SU-DHL-6 (cell line): Measurements from ENCODE around the gene RPA3.

ENCODE experiments used
- EZH2phosphoT487 ChIP-seq: fragments of 200-600 bp; sonication (generic), shearing (Covaris generic); conservative IDR thresholded peaks from 2 replicates; pipeline ENCODE4 v1.6.1; 2018; ENCODE audit warnings: mild to moderate bottlenecking, antibody characterized with exemption, low read length, moderate library complexity, mixed read lengths
- TF ChIP-seq, protein P1 (sequence below): fragments of 200-600 bp; sonication (generic); IDR thresholded peaks from one replicate; pipeline ENCODE4 v1.5.1; 2017; ENCODE audit warnings: antibody characterized with exemption, mild to moderate bottlenecking, low read length, moderate library complexity; ENCODE audit not compliant: insufficient read depth, poor library complexity, severe bottlenecking

GRCh38 chr7:7698930-7699329 is 19.5 kb downstream of the RPA3 start:
- TF ChIP-seq, protein P1, sequence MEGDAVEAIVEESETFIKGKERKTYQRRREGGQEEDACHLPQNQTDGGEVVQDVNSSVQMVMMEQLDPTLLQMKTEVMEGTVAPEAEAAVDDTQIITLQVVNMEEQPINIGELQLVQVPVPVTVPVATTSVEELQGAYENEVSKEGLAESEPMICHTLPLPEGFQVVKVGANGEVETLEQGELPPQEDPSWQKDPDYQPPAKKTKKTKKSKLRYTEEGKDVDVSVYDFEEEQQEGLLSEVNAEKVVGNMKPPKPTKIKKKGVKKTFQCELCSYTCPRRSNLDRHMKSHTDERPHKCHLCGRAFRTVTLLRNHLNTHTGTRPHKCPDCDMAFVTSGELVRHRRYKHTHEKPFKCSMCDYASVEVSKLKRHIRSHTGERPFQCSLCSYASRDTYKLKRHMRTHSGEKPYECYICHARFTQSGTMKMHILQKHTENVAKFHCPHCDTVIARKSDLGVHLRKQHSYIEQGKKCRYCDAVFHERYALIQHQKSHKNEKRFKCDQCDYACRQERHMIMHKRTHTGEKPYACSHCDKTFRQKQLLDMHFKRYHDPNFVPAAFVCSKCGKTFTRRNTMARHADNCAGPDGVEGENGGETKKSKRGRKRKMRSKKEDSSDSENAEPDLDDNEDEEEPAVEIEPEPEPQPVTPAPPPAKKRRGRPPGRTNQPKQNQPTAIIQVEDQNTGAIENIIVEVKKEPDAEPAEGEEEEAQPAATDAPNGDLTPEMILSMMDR: no peak
- no peak for TF ChIP-seq EZH2phosphoT487
